HepG2 (cell line): ENCODE results near the gene STIM2. TPM values are rescaled to one million over a fixed set of nuclear protein-coding genes. Genes with fewer than 3 reads are reported as not detected.

Source experiments
- ATAC-seq: fragments of 200-7000 bp; cut with Tn5 transposase; 3 replicates; pipeline ENCODE4 v1.9.1; 2020; ENCODE audit warnings: mild to moderate bottlenecking, moderate library complexity
- BruUV-seq: library from RNA; stranded (reverse); fragments of 400-500 nt; replicated peaks from 2 replicates; lab custom pipeline; 2021; lab: Mats Ljungman, UMichigan
- CTCF ChIA-PET: fragments of 300-600 bp; formaldehyde crosslinking; extraction: SDS; loops from one replicate; lab custom pipeline; 2021; ENCODE audit warnings: low total read pairs, inconsistent platforms, low intra/inter-chr PET ratio; lab: Yijun Ruan, JAX
- POLR2A ChIA-PET: fragments of 350-600 bp; sonication (Branson Sonifier 250); formaldehyde crosslinking; loops from one replicate; lab custom pipeline; 2020; ENCODE audit warnings: antibody characterized with exemption, inconsistent platforms; lab: Yijun Ruan, JAX
- DNase-seq: peaks from one replicate; pipeline ENCODE4 v3.0.0-alpha.2; 2015; ENCODE audit warnings: low spot score
- FAIRE-seq: peaks from 3 replicates; lab custom pipeline; 2011; peaks lifted over from hg19 to GRCh38; lab: Jason Lieb, UNC
- H2AFZ ChIP-seq: one replicate; pipeline ENCODE4 v1.6.1; 2011; ENCODE audit warnings: low read length, inconsistent platforms
- H3K27ac ChIP-seq: fragments of 300-600 bp; 3 replicates; pipeline ENCODE4 v1.8.0; 2011; ENCODE audit warnings: mixed run types, mild to moderate bottlenecking, mixed read lengths, low read length, inconsistent platforms; ENCODE audit not compliant: insufficient read depth; ENCODE audit errors: extremely low read length
- H3K27me3 ChIP-seq, 2 experiments: fragments of 200-600 bp in 1 of 2; 2 replicates in 1 of 2; 3 replicates in 1 of 2; pipeline versions ENCODE4 v1.6.0 to v1.8.0; 2011; ENCODE audit warnings: low read length in 2 of 2, mild to moderate bottlenecking in 2 of 2, moderate library complexity in 2 of 2, inconsistent platforms in 1 of 2; ENCODE audit not compliant: insufficient read depth in 2 of 2, control insufficient read depth in 1 of 2
- H3K36me3 ChIP-seq, 2 experiments: fragments of 200-600 bp in 1 of 2; replicated peaks in 1 of 2; 2 replicates in 1 of 2; 3 replicates in 1 of 2; pipeline versions ENCODE4 v1.5.1 to v1.8.0; 2011; ENCODE audit warnings: low read length in 2 of 2, inconsistent platforms in 1 of 2; ENCODE audit not compliant: insufficient read depth in 2 of 2, control insufficient read depth in 1 of 2
- H3K4me1 ChIP-seq: 2 replicates; pipeline ENCODE4 v1.5.1; 2012; ENCODE audit warnings: low read length, inconsistent platforms; ENCODE audit not compliant: insufficient read depth
- H3K4me2 ChIP-seq: 2 replicates; pipeline ENCODE4 v1.6.0; 2011; ENCODE audit warnings: low read depth, low read length, inconsistent platforms
- H3K4me3 ChIP-seq, 3 experiments: fragments of 200-600 bp in 1 of 3; sonication (generic), shearing (Covaris generic) in 1 of 3; replicated peaks in 1 of 3; 2 replicates each; pipeline ENCODE4 v1.5.1; 2011 to 2016; ENCODE audit warnings: low read length in 3 of 3, inconsistent platforms in 2 of 3, low read depth in 2 of 3, mild to moderate bottlenecking in 2 of 3, control low read depth in 1 of 3, mixed read lengths in 1 of 3; ENCODE audit not compliant: insufficient read depth in 1 of 3
- H3K79me2 ChIP-seq: one replicate; pipeline ENCODE4 v1.6.1; 2011; ENCODE audit warnings: low read length, inconsistent platforms; ENCODE audit not compliant: insufficient read depth
- H3K9ac ChIP-seq: 2 replicates; pipeline ENCODE4 v1.6.0; 2011; ENCODE audit warnings: mild to moderate bottlenecking, low read depth, low read length, inconsistent platforms; ENCODE audit not compliant: insufficient read depth
- H3K9me3 ChIP-seq: 2 replicates; pipeline ENCODE4 v1.5.1; 2012; ENCODE audit warnings: mild to moderate bottlenecking, low read length
- H4K20me1 ChIP-seq: 2 replicates; pipeline ENCODE4 v1.6.0; 2011; ENCODE audit warnings: inconsistent platforms, mild to moderate bottlenecking, low read length, moderate library complexity; ENCODE audit not compliant: insufficient read depth
- ARID5B ChIP-seq: IDR thresholded peaks from 2 replicates; pipeline ENCODE4 v1.4.0; 2020; ENCODE audit warnings: mild to moderate bottlenecking, missing genetic modification reagents
- CEBPG ChIP-seq: IDR thresholded peaks from 2 replicates; pipeline ENCODE4 v1.6.1; 2016
- CTCF ChIP-seq: sonication (generic); formaldehyde crosslinking; IDR thresholded peaks from 2 replicates; pipeline ENCODE4 v1.5.0; 2020; ENCODE audit warnings: mild to moderate bottlenecking, missing genetic modification reagents, moderate library complexity
- HOXD1 ChIP-seq: sonication (generic); formaldehyde crosslinking; IDR thresholded peaks from 2 replicates; pipeline ENCODE4 v1.5.0; 2020; ENCODE audit warnings: missing genetic modification reagents
- RAD21 ChIP-seq: fragments of 450-650 bp; formaldehyde crosslinking; IDR thresholded peaks from 2 replicates; pipeline ENCODE4 v1.5.0; 2020; ENCODE audit warnings: mild to moderate bottlenecking
- SMC3 ChIP-seq: IDR thresholded peaks from 2 replicates; pipeline ENCODE4 v1.6.1; 2011; ENCODE audit warnings: low read length, improper control_type of control experiment
- STAG1 ChIP-seq: sonication (generic); formaldehyde crosslinking; IDR thresholded peaks from 2 replicates; pipeline ENCODE4 v1.4.0; 2020; ENCODE audit warnings: missing genetic modification reagents
- THAP9 ChIP-seq: sonication (generic); formaldehyde crosslinking; IDR thresholded peaks from 2 replicates; pipeline ENCODE4; 2020; ENCODE audit warnings: missing genetic modification reagents, mild to moderate bottlenecking, borderline replicate concordance
- WGBS: methylation state at CpG from one replicate; pipeline ENCODE4 v1.1.6; 2017; ENCODE audit warnings: low lambda C conversion rate; 5-methylcytosine and 5-hydroxymethylcytosine counted together
- in situ Hi-C: cut with HindIII; loops from 2 replicates; pipeline ENCODE4 v1.10.0; 2017; ENCODE audit warnings: low pct_unique_long_range_greater_than_20kb; ENCODE audit not compliant: extremely low pct_ligation_motif_present
- intact Hi-C: fragments of 100-400 bp; cut with micrococcal nuclease; formaldehyde crosslinking; loops from one replicate; pipeline ENCODE4 v1.10.0; 2022; ENCODE audit not compliant: unreplicated experiment
- polyA plus RNA-seq, 8 experiments: library from polyadenylated mRNA; depleted of rRNA in 3 of 8; stranded (reverse) in 7 of 8; unstranded in 1 of 8; fragments of >200 nt; fragmentation: Illumina TruSeq in 4 of 8; extraction: Trizol in 4 of 8; gene quantifications; 2 replicates each; pipeline versions ENCODE4 v1.2.1 to v1.2.3, GENCODE V29; 2011 to 2016; ENCODE audit warnings: low read depth in 4 of 8, missing spikeins in 1 of 8, mixed read lengths in 1 of 8; ENCODE audit not compliant: insufficient read depth in 1 of 8
- total RNA-seq, 5 experiments: library from RNA; depleted of rRNA; stranded (reverse); fragments of >200 nt; fragmentation: Illumina TruSeq; extraction: Trizol; gene quantifications; 2 replicates each; pipeline ENCODE4 v1.2.3, GENCODE V29; 2016; ENCODE audit warnings: low read depth in 1 of 5

STIM2 gene
- total and polyA plus RNA-seq, 2 of the 13 experiments (the other 11 are each of a cell fraction or from before 2014, with no cell fraction given), result 19.3 to 19.4 TPM

- Histone ChIP-seq H3K27me3 (no peaks in the 10 kb centered on the region), H3K4me3 (no peak overlapping the region), H3K27ac (no peak overlapping the region), H3K9ac (no peak overlapping the region), H3K79me2 (no peaks in the 10 kb centered on the region), H3K36me3 (peaks cover 0 to 3% of the 10 kb centered on the region in 2 experiments; a peak in 2 of 5 replicates), H3K4me2 (no peak overlapping the region), H3K4me1 (no peaks in the 10 kb centered on the region), H2AFZ (no peak overlapping the region), H3K9me3 (no peaks in the 10 kb centered on the region), H4K20me1 (no peaks in the 10 kb centered on the region)
- intact Hi-C loops (loop anchor here (1.0 to 10.0 kb wide), 8 partner anchors 150 to 683 kb away; partner anchors contain the start of genes STIM2 and TBC1D19), in situ Hi-C loops (loop anchor here (10.0 to 25.0 kb wide), 2 partner anchors 223 to 536 kb away; no protein-coding TSS in a partner anchor)
- WGBS, result 59% methylated on average over 6 of the region's 6 CpGs
- ChIA-PET POLR2A (no interaction called here), CTCF (interaction anchor here (1.1 to 1.9 kb wide), 2 partner anchors 537 to 551 kb away, joined by 3 to 9 read pairs; no protein-coding TSS in a partner anchor)
- ATAC-seq (peak; percentile 81), DNase-seq (peak; percentile 46), FAIRE-seq (peak; percentile 23)
- TF ChIP-seq CTCF (CRISPR knock-in tag) (peak; percentile 69), RAD21 (CRISPR knock-in tag) (peak; percentile 59; the same call in 1 of the 2 replicates), HOXD1 (CRISPR knock-in tag) (no peak), CEBPG (CRISPR knock-in tag) (no peak), ARID5B (CRISPR knock-in tag) (peak; percentile 7; the same call in 1 of the 2 replicates), THAP9 (CRISPR knock-in tag) (no peak), STAG1 (CRISPR knock-in tag) (peak; percentile 87), SMC3 (peak; percentile 82)
- BruUV-seq, result no TSS peak
Observed at GRCh38 chr4:27010334-27010940, 149.8 kb downstream of the STIM2 start.
